Lung (tissue), 12 donors: ENCODE data around the gene RSU1. TPM values are rescaled to one million over a fixed set of nuclear protein-coding genes. Genes with fewer than 3 reads are reported as not detected.

Source experiments
- ATAC-seq: fragments of 200-7000 bp; cut with Tn5 transposase; one replicate; pipeline ENCODE4 v1.9.1; 2020; ENCODE audit warnings: moderate number of reproducible peaks; ENCODE audit not compliant: insufficient read depth, low FRiP score
- DNase-seq, 3 donors: peaks; one replicate each; pipeline ENCODE4 v3.0.0-alpha.2; 2013 to 2017
- H3K27ac ChIP-seq, 2 donors: one replicate each; pipeline ENCODE4 v1.5.1; 2013; ENCODE audit warnings: mild to moderate bottlenecking in 2 of 2, moderate library complexity in 2 of 2, control low read depth in 1 of 2, inconsistent platforms in 1 of 2, low read depth in 1 of 2, low read length in 1 of 2
- H3K27me3 ChIP-seq, 3 donors: one replicate each; pipeline ENCODE4 v1.5.1; 2013; ENCODE audit warnings: low read length in 2 of 3; ENCODE audit not compliant: control insufficient read depth in 3 of 3, insufficient read depth in 3 of 3
- H3K36me3 ChIP-seq, 4 donors: one replicate each; pipeline ENCODE4 v1.5.1; 2013; ENCODE audit warnings: low read length in 4 of 4, mild to moderate bottlenecking in 1 of 4, moderate library complexity in 1 of 4; ENCODE audit not compliant: control insufficient read depth in 4 of 4, insufficient read depth in 4 of 4
- H3K4me1 ChIP-seq, 5 donors: one replicate each; pipeline ENCODE4 v1.5.1; 2013; ENCODE audit warnings: low read length in 5 of 5, mild to moderate bottlenecking in 2 of 5, moderate library complexity in 1 of 5; ENCODE audit not compliant: control insufficient read depth in 5 of 5, insufficient read depth in 5 of 5
- H3K4me3 ChIP-seq: one replicate; pipeline ENCODE4 v1.5.1; 2013; ENCODE audit warnings: mild to moderate bottlenecking, control low read depth, moderate library complexity
- H3K9ac ChIP-seq, 2 donors: one replicate each; pipeline ENCODE4 v1.5.1; 2013; ENCODE audit warnings: low read length in 2 of 2, control low read depth in 1 of 2; ENCODE audit not compliant: insufficient read depth in 1 of 2
- H3K9me3 ChIP-seq, 4 donors: one replicate each; pipeline ENCODE4 v1.5.1; 2013; ENCODE audit warnings: low read length in 3 of 4, mild to moderate bottlenecking in 1 of 4, moderate library complexity in 1 of 4; ENCODE audit not compliant: control insufficient read depth in 4 of 4, insufficient read depth in 3 of 4
- WGBS, 2 donors: extraction: QIAGEN DNeasy Blood & Tissue Kit; methylation state at CpG; one replicate each; pipeline ENCODE4 v1.1.7; 2013; 5-methylcytosine and 5-hydroxymethylcytosine counted together
- polyA plus RNA-seq, 2 donors: library from polyadenylated mRNA; stranded (reverse); fragments of 200-250 nt; gene quantifications; one replicate each; pipeline ENCODE4 v1.2.1, GENCODE V29; 2013
- total RNA-seq, 2 donors: library from RNA; depleted of rRNA in 1 of 2; stranded (reverse); fragments of >200 nt in 1 of 2; gene quantifications; one replicate each; pipeline ENCODE4 v1.2.1, GENCODE V29; 2014 to 2021
- TF ChIP-seq, protein P1 (sequence below): IDR thresholded peaks from 2 replicates; pipeline ENCODE4 v1.5.1; 2012; ENCODE audit warnings: mild to moderate bottlenecking; ENCODE audit errors: control extremely low read depth, extremely low read depth
- donor health status: control.
- donor health status: control.
- donor health status: Bipolar disorder and iron deficiency.
- donor health status: healthy.
- donor health status: DM: yes; HTN: yes; CAD: no.

The RSU1 gene
- total and polyA plus RNA-seq, 4 donors, result 36.0 to 81.5 (median 57.9) TPM

DNA sequence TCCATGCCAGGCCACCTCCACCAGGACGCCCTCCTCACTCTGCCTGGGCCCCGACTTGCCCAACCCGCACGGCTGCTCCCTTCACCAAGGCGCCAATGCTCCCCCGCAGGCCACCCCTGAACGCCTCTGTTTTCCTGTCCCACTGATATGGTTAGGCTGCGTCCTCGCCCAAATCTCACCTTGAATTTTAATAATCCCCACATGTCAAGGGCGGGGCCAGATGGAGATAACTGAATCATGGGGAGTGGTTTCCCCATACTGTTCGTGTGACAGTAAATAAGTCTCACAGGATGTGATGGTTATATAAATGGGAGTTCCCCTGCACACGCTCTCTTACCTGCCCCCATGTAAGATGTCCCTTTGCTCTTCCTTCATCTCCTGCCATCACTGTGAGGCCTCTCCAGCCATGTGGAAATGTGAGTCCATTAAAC, 29.8 kb downstream of the RSU1 start:
- H3K27me3 ChIP-seq, result no peaks in the 10 kb centered on the region
- no peak overlapping the region for H3K9ac ChIP-seq
- ATAC-seq (no peak), DNase-seq (no peak)
- peaks cover 0 to 1% (median 0%) of the 10 kb centered on the region in 4 donors for H3K9me3 ChIP-seq
- TF ChIP-seq, protein P1, sequence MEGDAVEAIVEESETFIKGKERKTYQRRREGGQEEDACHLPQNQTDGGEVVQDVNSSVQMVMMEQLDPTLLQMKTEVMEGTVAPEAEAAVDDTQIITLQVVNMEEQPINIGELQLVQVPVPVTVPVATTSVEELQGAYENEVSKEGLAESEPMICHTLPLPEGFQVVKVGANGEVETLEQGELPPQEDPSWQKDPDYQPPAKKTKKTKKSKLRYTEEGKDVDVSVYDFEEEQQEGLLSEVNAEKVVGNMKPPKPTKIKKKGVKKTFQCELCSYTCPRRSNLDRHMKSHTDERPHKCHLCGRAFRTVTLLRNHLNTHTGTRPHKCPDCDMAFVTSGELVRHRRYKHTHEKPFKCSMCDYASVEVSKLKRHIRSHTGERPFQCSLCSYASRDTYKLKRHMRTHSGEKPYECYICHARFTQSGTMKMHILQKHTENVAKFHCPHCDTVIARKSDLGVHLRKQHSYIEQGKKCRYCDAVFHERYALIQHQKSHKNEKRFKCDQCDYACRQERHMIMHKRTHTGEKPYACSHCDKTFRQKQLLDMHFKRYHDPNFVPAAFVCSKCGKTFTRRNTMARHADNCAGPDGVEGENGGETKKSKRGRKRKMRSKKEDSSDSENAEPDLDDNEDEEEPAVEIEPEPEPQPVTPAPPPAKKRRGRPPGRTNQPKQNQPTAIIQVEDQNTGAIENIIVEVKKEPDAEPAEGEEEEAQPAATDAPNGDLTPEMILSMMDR, result no peak
- H3K36me3 ChIP-seq, result peaks cover 0 to 1% (median 0%) of the 10 kb centered on the region in 4 donors
- H3K4me3 ChIP-seq, result no peak overlapping the region
- 89 to 93% methylated on average over 12 of the region's 12 CpGs for WGBS, 2 donors
- H3K4me1 ChIP-seq, result peaks cover 0 to 12% (median 0%) of the 10 kb centered on the region in 5 donors
- H3K27ac ChIP-seq, result no peak overlapping the region

DNA sequence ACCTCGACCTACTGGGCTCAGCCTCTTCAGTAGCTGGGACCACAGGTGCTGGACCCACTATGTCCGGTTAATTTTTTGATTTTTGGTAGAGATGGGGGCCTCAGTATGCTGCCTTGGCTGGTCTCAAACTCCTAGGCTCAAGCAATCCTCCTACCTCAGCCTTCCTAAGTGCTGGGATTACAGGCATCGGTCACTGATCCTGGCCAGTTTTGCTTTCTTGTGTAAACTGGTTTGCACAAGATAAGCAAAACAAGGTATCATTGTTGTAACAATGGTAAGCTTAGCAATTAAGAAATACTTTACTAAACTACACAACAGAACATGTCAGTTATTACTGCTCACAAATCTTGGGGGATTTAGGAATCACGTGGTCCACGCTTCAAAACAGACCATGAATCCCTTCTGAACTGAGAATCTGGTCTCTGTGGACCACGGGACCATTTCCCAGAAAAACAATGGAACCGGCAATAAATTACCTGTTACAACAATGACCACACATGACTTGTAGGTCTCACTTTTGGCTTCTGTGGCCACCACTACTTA, 36.8 kb downstream of the RSU1 start:
- H3K9ac ChIP-seq, result peak overlapping the region in 1 of 2 donors; percentile 35
- no peak for ATAC-seq
- peaks cover 0 to 11% (median 6%) of the 10 kb centered on the region in 4 donors for H3K36me3 ChIP-seq
- no peaks in the 10 kb centered on the region for H3K27me3 ChIP-seq
- no peak overlapping the region for H3K4me3 ChIP-seq
- peaks cover 0 to 9% (median 3%) of the 10 kb centered on the region in 5 donors for H3K4me1 ChIP-seq
- no peak overlapping the region for H3K27ac ChIP-seq
- TF ChIP-seq, protein P1, result no peak
- DNase-seq, result no peak
- H3K9me3 ChIP-seq, result no peaks in the 10 kb centered on the region
- 89 to 90% methylated on average over 7 of the region's 7 CpGs for WGBS, 2 donors

DNA sequence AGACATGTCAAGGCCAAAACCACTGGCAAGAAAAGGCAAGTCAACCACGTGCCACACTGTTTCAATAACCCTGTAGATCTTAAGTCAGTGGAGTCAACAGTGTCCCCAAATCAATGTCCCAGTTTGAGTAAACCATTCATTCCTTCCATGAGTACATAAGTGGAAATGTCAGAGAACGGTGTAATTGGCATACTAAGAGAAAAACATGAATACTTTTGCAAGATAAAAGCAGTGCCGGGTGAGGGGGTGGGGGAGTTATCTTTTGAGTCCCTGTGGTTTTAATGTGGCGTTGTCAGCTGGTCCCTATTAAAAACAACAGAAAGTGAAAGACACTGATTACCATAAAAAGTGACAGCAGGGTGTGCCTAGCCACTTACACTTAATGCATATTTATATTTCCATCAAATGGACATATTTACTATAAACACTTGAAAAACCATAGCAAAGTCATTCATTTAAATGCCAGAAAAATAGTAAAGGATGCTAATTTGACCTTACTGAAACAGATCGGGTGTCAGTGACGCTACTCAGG, 37.8 kb downstream of the RSU1 start:
- ATAC-seq, result no peak
- no peaks in the 10 kb centered on the region for H3K9me3 ChIP-seq
- no peak overlapping the region for H3K9ac ChIP-seq
- peaks cover 0 to 11% (median 6%) of the 10 kb centered on the region in 4 donors for H3K36me3 ChIP-seq
- H3K27ac ChIP-seq, result no peak overlapping the region
- no peaks in the 10 kb centered on the region for H3K27me3 ChIP-seq
- 65 to 75% methylated on average over 6 of the region's 6 CpGs for WGBS, 2 donors
- H3K4me3 ChIP-seq, result no peak overlapping the region
- peak in 2 of 3 donors; percentile 48 to 53 for DNase-seq
- TF ChIP-seq, protein P1, result no peak
- H3K4me1 ChIP-seq, result peaks cover 0 to 9% (median 3%) of the 10 kb centered on the region in 5 donors
